Measurements from ENCODE around the gene CLINT1.

DNA sequence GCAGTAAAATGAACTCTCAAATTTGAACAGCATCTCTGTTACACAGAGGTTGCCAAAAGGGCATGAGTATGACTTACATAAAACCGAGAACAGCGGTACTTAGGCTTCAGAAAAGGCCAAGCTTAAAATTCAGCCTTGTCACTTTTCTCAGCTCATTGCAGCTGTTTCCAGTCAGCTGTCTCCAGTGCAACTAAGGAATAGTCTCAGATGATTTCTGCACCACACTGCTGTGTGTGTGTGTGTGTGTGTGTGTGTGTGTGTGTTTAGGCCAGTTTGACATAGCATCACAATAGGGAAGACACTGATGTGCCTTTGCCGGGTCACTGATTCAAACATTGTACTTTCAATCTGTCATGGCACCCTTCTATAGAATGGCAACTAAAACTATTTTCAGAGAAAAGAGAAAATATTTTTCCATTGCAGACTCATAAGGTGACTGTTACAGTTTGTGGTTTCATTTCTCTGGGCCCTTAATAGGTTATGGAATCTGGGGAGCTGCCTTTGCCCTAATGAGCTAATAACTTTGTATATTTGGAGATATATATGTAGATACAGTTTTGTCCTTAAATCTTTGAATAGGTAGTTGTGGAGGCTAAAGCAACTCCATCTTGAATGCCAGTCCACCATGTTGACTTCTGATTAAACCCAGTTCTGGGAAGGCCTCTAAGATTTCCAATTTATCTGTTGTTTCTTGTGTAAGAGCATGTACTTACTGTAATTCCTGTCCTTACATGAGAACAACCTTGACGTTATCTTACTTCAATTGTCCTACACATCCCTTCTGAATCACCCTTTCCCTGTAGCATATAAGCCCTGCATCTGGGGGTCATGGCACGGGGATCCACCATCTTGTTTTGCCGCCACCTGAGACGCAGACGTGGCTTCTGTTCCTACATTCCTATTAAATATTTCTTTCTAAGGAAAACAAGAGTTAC is 110.9 kb downstream of the CLINT1 start:
- TF ChIP-seq, protein P1, sequence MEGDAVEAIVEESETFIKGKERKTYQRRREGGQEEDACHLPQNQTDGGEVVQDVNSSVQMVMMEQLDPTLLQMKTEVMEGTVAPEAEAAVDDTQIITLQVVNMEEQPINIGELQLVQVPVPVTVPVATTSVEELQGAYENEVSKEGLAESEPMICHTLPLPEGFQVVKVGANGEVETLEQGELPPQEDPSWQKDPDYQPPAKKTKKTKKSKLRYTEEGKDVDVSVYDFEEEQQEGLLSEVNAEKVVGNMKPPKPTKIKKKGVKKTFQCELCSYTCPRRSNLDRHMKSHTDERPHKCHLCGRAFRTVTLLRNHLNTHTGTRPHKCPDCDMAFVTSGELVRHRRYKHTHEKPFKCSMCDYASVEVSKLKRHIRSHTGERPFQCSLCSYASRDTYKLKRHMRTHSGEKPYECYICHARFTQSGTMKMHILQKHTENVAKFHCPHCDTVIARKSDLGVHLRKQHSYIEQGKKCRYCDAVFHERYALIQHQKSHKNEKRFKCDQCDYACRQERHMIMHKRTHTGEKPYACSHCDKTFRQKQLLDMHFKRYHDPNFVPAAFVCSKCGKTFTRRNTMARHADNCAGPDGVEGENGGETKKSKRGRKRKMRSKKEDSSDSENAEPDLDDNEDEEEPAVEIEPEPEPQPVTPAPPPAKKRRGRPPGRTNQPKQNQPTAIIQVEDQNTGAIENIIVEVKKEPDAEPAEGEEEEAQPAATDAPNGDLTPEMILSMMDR (IDR thresholded peaks at IDR 0.05), result no peak
- TF ChIP-seq POLR2A (IDR thresholded peaks at IDR 0.05), result no peak
